DND-41 (cell line): Measurements from ENCODE around the gene PTF1A.

Source experiments
- ATAC-seq: fragments of 200-7000 bp; cut with Tn5 transposase; 3 replicates; pipeline ENCODE4 v1.9.1; 2021; ENCODE audit warnings: low read depth; ENCODE audit not compliant: insufficient read depth
- DNase-seq: peaks from one replicate; pipeline ENCODE4 v3.0.0-alpha.2; 2020
- H2AFZ ChIP-seq: 2 replicates; pipeline ENCODE4 v1.6.0; 2012; ENCODE audit warnings: low read depth, low read length
- H3K27ac ChIP-seq: 2 replicates; pipeline ENCODE4 v1.5.1; 2012; ENCODE audit warnings: low read length, inconsistent platforms
- H3K27me3 ChIP-seq: fragments of 200-600 bp; sonication (generic); 2 replicates; pipeline ENCODE4 v1.6.0; 2012; ENCODE audit warnings: low read length, mild to moderate bottlenecking, inconsistent platforms; ENCODE audit not compliant: insufficient read depth, poor library complexity
- H3K36me3 ChIP-seq: 2 replicates; pipeline ENCODE4 v1.5.1; 2012; ENCODE audit warnings: low read length, inconsistent platforms; ENCODE audit not compliant: insufficient read depth
- H3K4me1 ChIP-seq: 2 replicates; pipeline ENCODE4 v1.5.1; 2012; ENCODE audit warnings: mild to moderate bottlenecking, low read length; ENCODE audit not compliant: insufficient read depth
- H3K4me2 ChIP-seq: 2 replicates; pipeline ENCODE4 v1.6.0; 2012; ENCODE audit warnings: mild to moderate bottlenecking, moderate library complexity, low read length, inconsistent platforms; ENCODE audit not compliant: insufficient read depth
- H3K4me3 ChIP-seq, 2 experiments: fragments of 200-600 bp in 1 of 2; shearing (Covaris generic) in 1 of 2; 2 replicates each; pipeline ENCODE4 v1.5.1; 2012 to 2016; ENCODE audit warnings: inconsistent platforms in 2 of 2, low read length in 2 of 2, mild to moderate bottlenecking in 2 of 2, low read depth in 1 of 2, moderate library complexity in 1 of 2
- H3K79me2 ChIP-seq: 2 replicates; pipeline ENCODE4 v1.6.0; 2012; ENCODE audit warnings: low read length, inconsistent platforms; ENCODE audit not compliant: insufficient read depth
- H3K9ac ChIP-seq: 2 replicates; pipeline ENCODE4 v1.6.0; 2012; ENCODE audit warnings: low read depth, mild to moderate bottlenecking, inconsistent platforms, low read length, moderate library complexity
- H3K9me3 ChIP-seq: 2 replicates; pipeline ENCODE4 v1.5.1; 2012; ENCODE audit warnings: low read length, moderate library complexity, mild to moderate bottlenecking, inconsistent platforms; ENCODE audit not compliant: insufficient read depth, severe bottlenecking
- H4K20me1 ChIP-seq: 2 replicates; pipeline ENCODE4 v1.6.0; 2012; ENCODE audit warnings: low read length; ENCODE audit not compliant: insufficient read depth
- EZH2 ChIP-seq: IDR thresholded peaks from 3 replicates; pipeline ENCODE4 v1.6.1; 2012; ENCODE audit warnings: borderline replicate concordance, low read depth, mild to moderate bottlenecking, moderate library complexity, low read length, inconsistent platforms; ENCODE audit not compliant: severe bottlenecking
- TF ChIP-seq, protein P1 (sequence below): IDR thresholded peaks from 2 replicates; pipeline ENCODE4 v1.5.1; 2012; ENCODE audit warnings: borderline replicate concordance, low read length, moderate library complexity, mild to moderate bottlenecking; ENCODE audit not compliant: poor library complexity, severe bottlenecking; ENCODE audit errors: extremely low read depth

Gene PTF1A

GRCh38 chr10:23148214-23148613 lies 43.9 kb upstream of the PTF1A start:
- H3K9ac ChIP-seq = no peak overlapping the region
- no peaks in the 10 kb centered on the region for H3K36me3 ChIP-seq
- H3K4me1 ChIP-seq = no peaks in the 10 kb centered on the region
- no peak overlapping the region for H2AFZ ChIP-seq
- no peak overlapping the region for H3K27ac ChIP-seq
- DNase-seq (no peak), ATAC-seq (no peak)
- H3K27me3 ChIP-seq = peaks cover 2% of the 10 kb centered on the region
- no peak overlapping the region for H3K4me2 ChIP-seq
- no peaks in the 10 kb centered on the region for H3K79me2 ChIP-seq
- no peaks in the 10 kb centered on the region for H4K20me1 ChIP-seq
- TF ChIP-seq, protein P1, sequence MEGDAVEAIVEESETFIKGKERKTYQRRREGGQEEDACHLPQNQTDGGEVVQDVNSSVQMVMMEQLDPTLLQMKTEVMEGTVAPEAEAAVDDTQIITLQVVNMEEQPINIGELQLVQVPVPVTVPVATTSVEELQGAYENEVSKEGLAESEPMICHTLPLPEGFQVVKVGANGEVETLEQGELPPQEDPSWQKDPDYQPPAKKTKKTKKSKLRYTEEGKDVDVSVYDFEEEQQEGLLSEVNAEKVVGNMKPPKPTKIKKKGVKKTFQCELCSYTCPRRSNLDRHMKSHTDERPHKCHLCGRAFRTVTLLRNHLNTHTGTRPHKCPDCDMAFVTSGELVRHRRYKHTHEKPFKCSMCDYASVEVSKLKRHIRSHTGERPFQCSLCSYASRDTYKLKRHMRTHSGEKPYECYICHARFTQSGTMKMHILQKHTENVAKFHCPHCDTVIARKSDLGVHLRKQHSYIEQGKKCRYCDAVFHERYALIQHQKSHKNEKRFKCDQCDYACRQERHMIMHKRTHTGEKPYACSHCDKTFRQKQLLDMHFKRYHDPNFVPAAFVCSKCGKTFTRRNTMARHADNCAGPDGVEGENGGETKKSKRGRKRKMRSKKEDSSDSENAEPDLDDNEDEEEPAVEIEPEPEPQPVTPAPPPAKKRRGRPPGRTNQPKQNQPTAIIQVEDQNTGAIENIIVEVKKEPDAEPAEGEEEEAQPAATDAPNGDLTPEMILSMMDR = no peak
- TF ChIP-seq EZH2 = no peak
- no peak overlapping the region for H3K4me3 ChIP-seq
- H3K9me3 ChIP-seq = no peaks in the 10 kb centered on the region

DNA sequence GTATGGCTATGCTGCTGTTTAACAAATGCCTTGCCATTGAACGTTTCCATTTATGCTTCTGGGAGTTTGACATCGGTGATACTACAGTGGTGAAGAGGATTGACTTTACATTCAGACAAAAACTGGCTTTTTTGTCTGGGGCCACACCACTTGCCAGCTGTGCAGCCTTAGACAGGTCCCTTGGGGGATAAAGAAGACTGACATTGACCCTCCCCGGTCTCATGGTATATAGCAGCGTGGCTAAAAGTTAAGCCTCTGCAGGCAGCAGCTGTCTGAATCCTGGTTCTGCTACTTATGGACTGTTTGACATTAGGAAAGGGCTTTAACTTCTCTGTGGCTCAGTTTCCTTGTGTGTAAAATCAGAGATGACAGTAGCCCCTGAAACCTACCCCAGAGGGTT lies 42.0 kb upstream of the PTF1A start:
- ATAC-seq = no peak
- H2AFZ ChIP-seq = no peak overlapping the region
- no peak for DNase-seq

GRCh38 chr10:23150610-23151009 lies 41.5 kb upstream of the PTF1A start:
- Histone ChIP-seq H3K9me3 (no peaks in the 10 kb centered on the region), H3K27ac (no peak overlapping the region), H3K4me2 (no peak overlapping the region), H3K9ac (no peak overlapping the region), H3K79me2 (no peaks in the 10 kb centered on the region), H3K27me3 (peaks cover 2% of the 10 kb centered on the region), H3K4me1 (no peaks in the 10 kb centered on the region), H2AFZ (no peak overlapping the region), H3K4me3 (no peak overlapping the region), H3K36me3 (no peaks in the 10 kb centered on the region), H4K20me1 (no peaks in the 10 kb centered on the region)
- DNase-seq = no peak
- ATAC-seq = no peak
- TF ChIP-seq, protein P1 = no peak
- TF ChIP-seq EZH2 = no peak

More for the DNA sequence above, 42.0 kb upstream of the PTF1A start:
- Histone ChIP-seq H3K79me2 (no peaks in the 10 kb centered on the region), H3K4me3 (no peak overlapping the region), H3K36me3 (no peaks in the 10 kb centered on the region), H3K27ac (no peak overlapping the region), H4K20me1 (no peaks in the 10 kb centered on the region), H3K4me1 (no peaks in the 10 kb centered on the region), H3K9ac (no peak overlapping the region), H3K9me3 (no peaks in the 10 kb centered on the region), H3K4me2 (no peak overlapping the region), H3K27me3 (peaks cover 2% of the 10 kb centered on the region)
- TF ChIP-seq, protein P1 = no peak
- no peak for TF ChIP-seq EZH2

GRCh38 chr10:23151071-23151470 lies 41.0 kb upstream of the PTF1A start:
- Histone ChIP-seq H3K4me2 (no peak overlapping the region), H3K79me2 (no peaks in the 10 kb centered on the region), H3K27ac (no peak overlapping the region), H3K27me3 (peaks cover 2% of the 10 kb centered on the region), H2AFZ (no peak overlapping the region), H3K9ac (no peak overlapping the region), H3K36me3 (no peaks in the 10 kb centered on the region), H4K20me1 (no peaks in the 10 kb centered on the region), H3K4me3 (no peak overlapping the region), H3K9me3 (no peaks in the 10 kb centered on the region), H3K4me1 (no peaks in the 10 kb centered on the region)
- no peak for TF ChIP-seq EZH2
- TF ChIP-seq, protein P1 = no peak
- no peak for ATAC-seq
- no peak for DNase-seq
